GM18873 (cell line): ENCODE data around the gene VASN.

Source experiments
- ATAC-seq: cut with Tn5 transposase; IDR thresholded peaks from one replicate; pipeline ENCODE4 v1.9.1; 2021; ENCODE audit warnings: mild to moderate bottlenecking, moderate library complexity, moderate number of reproducible peaks; ENCODE audit not compliant: unreplicated experiment, low FRiP score

Gene VASN

DNA sequence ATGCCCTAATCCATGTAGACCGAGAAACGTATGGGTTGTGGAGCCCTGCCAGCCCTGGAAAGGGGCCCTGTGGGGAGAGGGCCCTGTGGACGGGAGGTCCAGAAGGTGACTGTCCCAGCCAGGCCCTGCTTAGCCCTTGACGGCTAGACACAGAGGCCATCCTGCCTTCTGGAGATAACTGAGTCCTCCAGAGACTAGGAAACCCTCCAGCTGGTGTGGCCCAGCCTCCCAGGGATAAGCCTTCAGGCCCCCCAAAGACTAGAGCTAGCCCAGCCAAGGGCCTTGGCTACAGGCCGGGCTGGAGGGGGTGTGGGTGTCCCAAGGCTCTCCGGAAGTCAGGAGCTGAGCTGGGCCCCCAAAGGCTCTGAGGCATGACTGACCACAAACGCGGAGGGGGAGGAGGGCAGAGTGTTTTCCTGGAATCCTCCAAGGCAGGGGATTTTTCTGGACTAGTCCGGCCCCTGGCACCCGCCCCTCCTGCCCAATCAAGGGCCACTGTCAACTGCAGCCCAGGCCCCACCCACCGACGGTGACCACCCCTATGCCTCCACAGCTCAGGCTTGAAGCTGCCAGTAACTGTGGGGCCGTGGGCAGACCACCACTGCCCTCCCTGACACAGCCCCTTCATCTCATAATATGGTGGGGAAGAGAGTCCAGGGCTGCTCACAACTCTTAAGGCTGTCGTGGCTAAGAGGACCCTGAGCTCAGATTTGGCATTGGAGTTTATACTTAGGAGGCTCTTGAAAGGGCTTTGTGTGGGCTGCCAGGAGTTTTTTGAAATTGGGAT is 885 bp upstream of the VASN start:
- ATAC-seq, result no peak

DNA sequence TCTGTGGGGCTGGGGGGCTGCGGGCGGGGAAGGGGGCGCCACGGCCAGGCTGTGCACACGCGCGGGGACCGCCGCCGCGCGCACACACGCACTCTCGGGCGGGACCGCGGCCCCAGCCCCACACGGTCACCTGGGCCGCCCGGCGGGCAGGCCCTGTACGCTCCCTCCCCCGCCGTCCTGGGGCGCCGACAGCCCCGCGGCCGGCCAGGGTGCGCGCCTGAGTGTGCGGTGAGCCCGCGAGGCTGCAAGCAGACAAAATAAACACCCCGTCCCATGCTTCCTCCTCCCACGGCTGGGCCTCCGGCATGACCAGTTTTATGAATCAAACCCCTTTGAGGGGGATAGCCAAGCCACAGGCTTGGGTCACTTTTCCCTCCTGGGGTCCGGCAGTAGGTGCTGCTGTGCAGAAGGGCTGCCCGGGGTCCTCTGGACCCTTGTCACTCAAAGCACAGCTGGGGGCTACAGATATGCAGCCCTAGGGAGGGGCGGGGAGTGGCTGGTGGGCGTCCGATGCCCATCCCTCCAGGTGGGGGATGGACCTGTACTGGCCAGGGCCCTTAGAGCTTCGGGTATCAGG is 441 bp downstream of the VASN start:
- no peak for ATAC-seq

DNA sequence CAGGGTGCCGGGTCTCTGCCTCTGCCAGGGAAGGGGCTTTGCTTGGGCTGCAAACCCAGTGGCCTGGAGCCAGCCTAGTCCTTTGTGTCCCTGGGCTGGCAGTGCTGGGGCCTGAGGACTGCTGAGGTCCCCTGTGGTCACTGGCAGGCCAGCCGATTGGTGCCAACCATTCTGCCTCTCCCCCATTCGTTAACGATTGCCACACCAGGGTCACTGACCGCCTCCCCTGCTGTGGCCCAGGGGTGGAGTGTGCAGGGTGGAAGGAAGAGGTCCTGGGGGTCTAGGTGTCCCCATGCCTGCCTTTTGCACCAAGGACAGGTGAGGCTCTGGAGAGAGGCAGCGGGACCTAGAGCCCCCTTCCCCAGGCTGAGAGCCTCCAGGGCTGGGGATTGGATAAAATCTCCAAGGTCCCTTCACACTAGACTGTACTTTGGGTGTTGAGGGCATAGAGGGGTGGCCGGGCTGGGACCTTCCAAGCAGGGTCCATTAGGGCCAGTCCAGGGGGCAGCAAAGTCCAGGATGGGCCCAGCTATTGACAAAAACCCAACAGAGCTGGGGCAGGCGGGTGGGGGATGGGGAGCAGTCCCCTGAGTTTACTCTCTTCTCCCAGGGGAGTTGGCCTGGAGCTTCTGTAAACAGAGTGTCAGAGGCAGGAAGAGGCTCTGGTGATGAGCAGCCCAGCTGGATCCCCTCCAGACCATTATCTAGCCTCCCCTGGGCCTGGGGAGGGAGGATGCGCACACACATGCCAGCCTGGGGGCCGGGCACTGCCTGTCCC is 1.1 kb downstream of the VASN start:
- ATAC-seq, result no peak

DNA sequence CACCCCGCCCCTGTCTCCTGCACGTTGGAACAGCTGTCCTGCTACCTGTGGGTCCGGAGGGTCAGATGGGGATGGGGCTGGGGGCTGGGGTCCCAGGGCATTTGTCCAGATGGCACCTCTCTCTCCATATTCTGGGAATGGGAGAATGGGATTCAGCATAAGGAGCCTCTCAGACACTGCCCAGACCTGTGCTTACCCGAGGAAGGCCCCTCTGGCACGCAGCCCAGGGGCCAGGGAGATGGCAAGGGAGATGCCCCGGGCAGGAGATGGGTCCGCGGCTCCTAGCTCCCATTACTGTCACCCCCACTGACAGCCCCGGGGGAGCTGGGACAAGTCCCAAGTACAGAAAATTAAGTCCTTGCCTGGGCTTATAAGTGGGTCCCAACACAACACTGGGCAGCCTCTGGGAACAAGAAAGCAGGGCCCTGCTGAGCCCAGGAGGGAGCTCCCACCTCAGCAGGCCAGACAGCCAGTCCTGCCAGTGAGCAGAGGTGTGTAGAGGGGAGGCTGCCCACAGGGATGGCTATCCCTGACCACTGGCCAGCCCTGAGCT is 1.8 kb downstream of the VASN start:
- no peak for ATAC-seq

DNA sequence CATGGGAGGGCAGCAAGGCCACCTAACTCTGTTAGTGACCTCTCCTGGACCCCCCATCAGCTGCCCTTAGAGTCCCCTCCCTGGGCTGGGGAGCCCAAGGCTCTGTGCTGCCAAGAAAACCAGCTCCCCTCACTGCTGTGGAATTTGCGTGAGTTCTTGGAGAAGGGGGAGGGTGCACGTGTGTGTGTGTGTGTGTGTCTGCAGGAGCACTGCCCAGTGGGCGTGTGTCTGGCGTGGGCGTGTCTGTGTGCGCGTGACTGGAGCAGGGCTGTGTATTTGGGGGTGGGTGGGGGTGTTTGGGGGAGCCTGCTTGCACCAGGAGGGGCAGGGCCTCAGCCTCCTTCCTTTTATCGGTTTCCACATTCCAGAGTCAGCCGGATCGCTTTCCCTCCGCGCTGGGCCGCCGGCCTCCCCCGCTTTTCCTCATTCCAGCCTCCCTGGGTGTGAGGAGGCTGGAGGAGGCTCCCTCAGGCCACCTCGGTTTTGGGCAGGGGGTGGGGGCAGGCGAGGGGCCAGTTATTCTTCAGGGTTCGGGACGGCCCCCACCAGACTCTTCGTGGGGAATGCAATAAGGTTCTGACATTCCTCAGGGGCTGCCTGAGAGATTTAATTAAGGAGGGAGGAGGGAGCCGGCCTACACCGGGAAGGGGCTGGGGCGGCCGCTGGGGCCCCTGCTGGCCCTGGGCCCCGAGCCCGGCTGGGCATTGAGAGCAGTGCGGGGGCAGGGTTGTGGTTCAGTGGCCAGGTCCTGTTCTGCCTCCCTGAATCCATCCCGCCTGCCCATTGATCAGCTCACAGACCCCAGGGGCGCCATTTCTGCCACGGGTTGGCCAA is 2.5 kb downstream of the VASN start:
- ATAC-seq, result no peak

DNA sequence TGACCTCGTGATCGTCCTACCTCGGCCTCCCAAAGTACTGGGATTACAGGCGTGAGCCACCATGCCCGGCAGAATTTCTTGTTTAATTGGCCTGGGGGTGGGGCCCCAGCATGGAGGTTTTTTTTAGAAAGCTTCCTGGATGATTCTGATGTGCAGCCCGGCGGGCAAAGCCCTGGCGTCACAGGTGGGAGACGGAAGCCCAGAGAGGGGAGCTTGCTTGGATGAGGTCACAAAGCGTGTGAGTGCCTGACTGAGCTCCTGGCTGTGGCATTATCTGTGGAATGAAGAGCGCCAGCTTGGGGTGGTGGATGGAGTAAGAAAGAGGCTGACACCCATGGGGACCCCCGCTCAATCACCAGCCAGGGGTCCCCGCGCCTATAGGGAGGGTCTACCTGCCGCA is 4.1 kb downstream of the VASN start:
- no peak for ATAC-seq

DNA sequence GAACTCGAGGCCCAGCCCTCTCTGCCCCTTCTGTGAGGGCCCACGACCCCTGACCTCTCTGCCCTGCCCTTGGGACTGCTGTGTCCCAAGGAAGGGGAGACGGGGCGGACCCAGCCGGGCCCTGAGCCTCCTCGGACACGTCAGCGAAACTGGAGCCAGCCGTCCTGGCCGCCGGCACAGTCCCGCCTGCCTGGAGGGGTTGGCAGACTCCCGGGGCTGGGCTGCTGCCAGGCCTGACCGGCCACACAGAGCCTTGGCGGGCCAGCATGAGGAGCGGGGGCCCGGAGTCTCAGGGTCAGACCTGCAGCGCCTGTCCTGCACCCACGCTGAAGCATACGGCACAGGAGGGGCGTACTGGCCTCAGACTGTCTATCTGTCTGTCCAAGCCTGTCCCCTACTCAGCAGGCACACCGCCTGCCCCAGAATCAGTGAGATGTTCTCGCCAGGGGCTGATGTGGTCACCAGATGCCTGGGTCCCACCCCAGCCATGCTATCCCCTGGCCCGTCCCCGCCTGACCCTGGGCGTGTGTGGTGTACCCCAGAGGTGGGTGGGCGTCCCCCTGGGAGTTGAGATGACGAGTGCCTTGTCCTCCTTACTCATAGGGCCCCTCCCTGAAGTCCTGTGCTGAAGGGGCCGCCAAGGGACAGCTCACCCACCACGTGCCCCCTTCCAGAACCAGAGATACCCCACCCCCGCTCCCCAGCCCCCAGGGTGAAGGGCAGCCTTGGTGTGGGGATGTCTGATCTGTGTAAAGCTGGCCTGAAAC is 4.7 kb downstream of the VASN start:
- no peak for ATAC-seq

DNA sequence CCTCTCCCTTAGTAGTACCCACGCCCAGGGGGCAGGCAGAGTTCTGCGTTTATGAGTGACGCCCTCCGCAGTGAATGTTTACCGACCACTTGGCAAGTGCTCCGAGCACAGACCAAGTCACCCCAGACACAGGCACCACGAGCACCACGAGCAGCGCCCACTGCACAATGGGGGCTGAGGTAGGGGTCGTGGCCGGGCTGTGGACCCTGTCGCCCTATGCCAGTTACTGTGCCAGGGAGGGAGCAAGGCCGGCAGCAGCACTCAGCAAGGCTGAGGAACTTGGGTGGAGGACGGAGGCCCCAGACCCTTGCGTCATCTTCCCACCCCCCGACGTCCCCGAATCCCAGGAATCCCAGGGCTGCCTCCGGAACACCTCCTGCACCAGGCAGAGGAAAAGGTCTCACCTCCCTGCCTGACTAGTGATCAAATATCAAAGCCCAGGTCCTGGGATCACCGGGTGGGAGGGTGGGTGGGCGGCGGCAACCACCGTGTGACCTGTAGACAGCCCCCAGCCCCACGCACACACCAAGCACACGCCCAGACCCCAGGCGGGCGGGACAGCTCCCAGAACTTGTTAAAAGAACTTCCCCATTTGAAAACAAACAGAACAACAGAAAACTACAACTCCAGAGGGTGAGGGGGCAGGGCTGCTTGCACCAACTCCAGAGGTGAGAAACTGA is 5.4 kb downstream of the VASN start:
- ATAC-seq, result no peak

DNA sequence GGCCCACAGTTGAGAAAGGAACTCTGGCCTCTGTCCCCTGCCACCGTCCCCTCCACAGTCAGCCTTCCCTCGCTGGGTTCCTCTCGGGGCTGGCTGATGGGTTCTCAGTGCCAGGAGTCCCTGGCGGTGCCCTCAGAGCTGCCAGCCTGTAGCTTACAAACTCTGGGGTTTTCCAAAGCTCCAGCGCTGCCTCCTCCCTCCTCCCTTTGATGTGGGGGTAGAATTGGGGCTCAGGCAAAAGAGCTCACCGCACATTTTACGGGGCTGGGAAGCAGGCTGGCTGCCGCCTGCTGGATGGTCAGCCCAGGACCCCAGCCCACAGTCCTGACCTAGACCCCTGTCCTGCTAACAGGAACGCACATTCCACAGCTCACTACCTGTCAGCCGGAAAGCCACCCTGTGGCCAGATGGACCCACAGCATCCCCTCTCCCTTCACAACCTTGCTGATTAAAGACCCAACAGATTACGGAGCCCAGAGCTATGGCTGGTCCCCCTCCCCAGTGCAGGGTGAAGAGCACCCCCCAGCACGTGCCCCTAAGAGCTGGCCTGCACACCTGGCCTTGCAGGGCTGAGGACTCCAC is 6.0 kb downstream of the VASN start:
- no peak for ATAC-seq

DNA sequence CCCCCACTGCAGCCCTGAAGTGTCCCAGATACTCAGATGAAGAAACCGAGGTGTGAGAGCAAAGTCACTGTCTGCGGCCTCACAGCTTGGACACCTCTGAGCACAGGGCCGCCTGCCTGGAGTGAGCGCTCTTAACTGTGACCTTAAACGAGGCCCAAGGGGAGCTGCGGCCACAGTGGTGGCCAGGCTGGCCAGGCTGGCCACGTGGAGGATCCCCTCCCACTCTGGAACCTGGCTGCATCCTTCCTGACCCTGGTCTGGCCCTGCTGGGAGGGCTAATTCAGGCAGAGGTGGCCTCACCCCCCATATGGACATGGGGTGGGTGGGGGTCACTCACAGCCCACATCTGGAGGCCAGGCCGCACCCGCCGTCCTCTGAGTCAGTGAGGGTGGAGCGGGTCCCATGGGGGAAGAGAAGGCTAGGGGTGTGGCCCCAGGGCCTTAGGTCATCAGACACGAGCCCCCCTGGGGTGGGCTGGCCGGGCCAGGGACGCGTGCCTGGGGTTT is 6.6 kb downstream of the VASN start:
- ATAC-seq, result no peak

DNA sequence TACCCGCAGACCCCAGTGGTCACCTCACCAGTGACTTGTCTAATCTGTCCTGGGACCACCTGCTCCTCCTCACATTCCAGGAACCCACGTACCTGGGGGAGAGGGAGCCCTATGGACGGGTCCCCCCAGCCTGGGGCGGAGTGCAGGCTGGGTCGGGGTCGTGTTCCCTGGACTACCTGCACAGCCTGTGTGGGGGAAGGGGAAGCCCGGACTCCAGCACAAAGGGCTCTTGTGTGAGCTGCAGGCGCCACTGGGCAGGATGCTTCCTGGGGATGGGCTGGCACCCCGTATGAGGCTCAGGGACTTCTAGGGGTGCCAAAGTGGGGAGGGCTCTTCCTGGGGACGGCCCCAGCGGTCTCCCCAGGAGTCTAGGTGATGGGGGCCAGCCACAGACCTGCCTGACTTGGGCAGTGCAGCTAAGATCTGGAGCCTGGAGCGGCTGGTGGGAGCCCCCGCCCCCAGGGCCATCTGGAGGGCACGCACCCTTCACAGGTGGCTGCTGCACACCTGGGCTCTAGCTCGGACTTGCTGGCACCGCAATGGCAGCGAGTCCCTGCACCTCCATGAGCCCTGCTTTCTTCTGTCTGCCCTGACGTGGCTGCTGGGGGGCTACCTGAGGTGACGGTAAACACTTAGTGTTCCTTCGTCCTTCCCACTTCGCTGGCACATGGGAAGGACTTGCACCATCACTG is 7.5 kb downstream of the VASN start:
- ATAC-seq, result no peak

DNA sequence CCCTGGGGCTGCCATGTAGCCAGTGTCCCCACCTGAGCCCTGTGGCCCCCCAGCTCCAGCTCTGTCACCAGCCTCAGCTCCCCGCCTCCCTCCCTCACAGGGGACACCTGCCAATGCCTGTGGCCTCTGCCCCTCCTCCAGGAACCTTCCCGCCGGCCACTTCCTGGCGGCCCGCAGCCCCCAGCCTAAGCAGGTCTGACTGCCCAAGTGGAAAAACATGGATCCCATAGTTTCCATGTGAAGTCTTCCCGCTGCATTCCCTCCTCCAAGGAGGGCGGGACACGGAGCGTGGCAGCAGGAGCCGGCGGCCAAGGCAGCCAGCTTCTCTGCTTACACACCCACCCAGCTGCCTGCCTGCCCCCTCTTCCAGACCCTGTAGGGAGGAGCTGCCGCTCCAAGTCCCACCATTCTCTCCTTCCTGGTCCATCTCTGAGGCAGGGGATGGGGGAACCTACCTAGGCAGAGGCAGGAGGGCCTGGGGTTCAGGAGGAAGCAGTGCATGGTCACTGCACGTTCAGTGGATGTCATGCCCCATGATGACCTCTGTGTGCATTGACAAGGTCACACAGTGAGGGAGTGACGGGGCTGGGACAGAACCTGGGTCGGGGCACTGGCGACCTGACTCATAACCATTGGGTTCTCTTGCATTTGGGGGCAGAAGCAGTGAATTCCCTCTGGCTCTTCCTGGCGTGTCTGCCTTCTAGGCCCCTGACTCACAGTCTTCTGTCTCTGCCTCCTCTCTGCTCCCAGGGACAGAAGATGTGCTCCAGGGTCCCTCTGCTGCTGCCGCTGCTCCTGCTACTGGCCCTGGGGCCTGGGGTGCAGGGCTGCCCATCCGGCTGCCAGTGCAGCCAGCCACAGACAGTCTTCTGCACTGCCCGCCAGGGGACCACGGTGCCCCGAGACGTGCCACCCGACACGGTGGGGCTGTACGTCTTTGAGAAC is 8.7 kb downstream of the VASN start:
- no peak for ATAC-seq

DNA sequence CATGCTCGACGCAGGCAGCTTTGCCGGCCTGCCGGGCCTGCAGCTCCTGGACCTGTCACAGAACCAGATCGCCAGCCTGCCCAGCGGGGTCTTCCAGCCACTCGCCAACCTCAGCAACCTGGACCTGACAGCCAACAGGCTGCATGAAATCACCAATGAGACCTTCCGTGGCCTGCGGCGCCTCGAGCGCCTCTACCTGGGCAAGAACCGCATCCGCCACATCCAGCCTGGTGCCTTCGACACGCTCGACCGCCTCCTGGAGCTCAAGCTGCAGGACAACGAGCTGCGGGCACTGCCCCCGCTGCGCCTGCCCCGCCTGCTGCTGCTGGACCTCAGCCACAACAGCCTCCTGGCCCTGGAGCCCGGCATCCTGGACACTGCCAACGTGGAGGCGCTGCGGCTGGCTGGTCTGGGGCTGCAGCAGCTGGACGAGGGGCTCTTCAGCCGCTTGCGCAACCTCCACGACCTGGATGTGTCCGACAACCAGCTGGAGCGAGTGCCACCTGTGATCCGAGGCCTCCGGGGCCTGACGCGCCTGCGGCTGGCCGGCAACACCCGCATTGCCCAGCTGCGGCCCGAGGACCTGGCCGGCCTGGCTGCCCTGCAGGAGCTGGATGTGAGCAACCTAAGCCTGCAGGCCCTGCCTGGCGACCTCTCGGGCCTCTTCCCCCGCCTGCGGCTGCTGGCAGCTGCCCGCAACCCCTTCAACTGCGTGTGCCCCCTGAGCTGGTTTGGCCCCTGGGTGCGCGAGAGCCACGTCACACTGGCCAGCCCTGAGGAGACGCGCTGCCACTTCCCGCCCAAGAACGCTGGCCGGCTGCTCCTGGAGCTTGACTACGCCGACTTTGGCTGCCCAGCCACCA is 9.7 kb downstream of the VASN start:
- no peak for ATAC-seq

DNA sequence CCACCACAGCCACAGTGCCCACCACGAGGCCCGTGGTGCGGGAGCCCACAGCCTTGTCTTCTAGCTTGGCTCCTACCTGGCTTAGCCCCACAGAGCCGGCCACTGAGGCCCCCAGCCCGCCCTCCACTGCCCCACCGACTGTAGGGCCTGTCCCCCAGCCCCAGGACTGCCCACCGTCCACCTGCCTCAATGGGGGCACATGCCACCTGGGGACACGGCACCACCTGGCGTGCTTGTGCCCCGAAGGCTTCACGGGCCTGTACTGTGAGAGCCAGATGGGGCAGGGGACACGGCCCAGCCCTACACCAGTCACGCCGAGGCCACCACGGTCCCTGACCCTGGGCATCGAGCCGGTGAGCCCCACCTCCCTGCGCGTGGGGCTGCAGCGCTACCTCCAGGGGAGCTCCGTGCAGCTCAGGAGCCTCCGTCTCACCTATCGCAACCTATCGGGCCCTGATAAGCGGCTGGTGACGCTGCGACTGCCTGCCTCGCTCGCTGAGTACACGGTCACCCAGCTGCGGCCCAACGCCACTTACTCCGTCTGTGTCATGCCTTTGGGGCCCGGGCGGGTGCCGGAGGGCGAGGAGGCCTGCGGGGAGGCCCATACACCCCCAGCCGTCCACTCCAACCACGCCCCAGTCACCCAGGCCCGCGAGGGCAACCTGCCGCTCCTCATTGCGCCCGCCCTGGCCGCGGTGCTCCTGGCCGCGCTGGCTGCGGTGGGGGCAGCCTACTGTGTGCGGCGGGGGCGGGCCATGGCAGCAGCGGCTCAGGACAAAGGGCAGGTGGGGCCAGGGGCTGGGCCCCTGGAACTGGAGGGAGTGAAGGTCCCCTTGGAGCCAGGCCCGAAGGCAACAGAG is 10.5 kb downstream of the VASN start:
- ATAC-seq, result no peak

DNA sequence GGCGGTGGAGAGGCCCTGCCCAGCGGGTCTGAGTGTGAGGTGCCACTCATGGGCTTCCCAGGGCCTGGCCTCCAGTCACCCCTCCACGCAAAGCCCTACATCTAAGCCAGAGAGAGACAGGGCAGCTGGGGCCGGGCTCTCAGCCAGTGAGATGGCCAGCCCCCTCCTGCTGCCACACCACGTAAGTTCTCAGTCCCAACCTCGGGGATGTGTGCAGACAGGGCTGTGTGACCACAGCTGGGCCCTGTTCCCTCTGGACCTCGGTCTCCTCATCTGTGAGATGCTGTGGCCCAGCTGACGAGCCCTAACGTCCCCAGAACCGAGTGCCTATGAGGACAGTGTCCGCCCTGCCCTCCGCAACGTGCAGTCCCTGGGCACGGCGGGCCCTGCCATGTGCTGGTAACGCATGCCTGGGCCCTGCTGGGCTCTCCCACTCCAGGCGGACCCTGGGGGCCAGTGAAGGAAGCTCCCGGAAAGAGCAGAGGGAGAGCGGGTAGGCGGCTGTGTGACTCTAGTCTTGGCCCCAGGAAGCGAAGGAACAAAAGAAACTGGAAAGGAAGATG is 11.2 kb downstream of the VASN start:
- ATAC-seq, result no peak
